Activated CD4-positive, alpha-beta T cell treated with anti-CD3 and anti-CD28 coated beads for 36 hours (primary cell): ENCODE measurements around the gene CITED4. TPM values are rescaled to one million over a fixed set of nuclear protein-coding genes. Genes with fewer than 3 reads are reported as not detected.
A peak's percentile ranks its signal among the peaks of the same experiment; 100 is the strongest.

Source experiments
- ATAC-seq: fragments of 200-7000 bp; cut with Tn5 transposase; one replicate; pipeline ENCODE4 v1.10.0; 2021; ENCODE audit warnings: mild to moderate bottlenecking, moderate library complexity
- CTCF ChIA-PET: fragments of 350-600 bp; sonication (Branson Sonifier 250); formaldehyde crosslinking; loops from one replicate; lab custom pipeline; 2021; ENCODE audit warnings: antibody characterized with exemption; lab: Charles Lee
- POLR2A ChIA-PET: fragments of 350-600 bp; sonication (Branson Sonifier 250); formaldehyde crosslinking; loops from one replicate; lab custom pipeline; 2021; ENCODE audit warnings: antibody characterized with exemption, inconsistent platforms; lab: Charles Lee
- DNase-seq: peaks from one replicate; pipeline ENCODE4 v3.0.0-alpha.2; 2020
- H3K27ac Mint-ChIP-seq: one replicate; pipeline ENCODE4 v1.8.0; 2021; ENCODE audit warnings: mixed read lengths
- H3K27me3 Mint-ChIP-seq: one replicate; pipeline ENCODE4 v1.8.0; 2021; ENCODE audit warnings: mixed read lengths
- H3K36me3 Mint-ChIP-seq: one replicate; pipeline ENCODE4 v1.8.0; 2021; ENCODE audit warnings: low read depth, mixed read lengths
- H3K4me1 Mint-ChIP-seq: one replicate; pipeline ENCODE4 v1.8.0; 2021; ENCODE audit warnings: mixed read lengths
- H3K4me3 Mint-ChIP-seq: one replicate; pipeline ENCODE4 v1.8.0; 2021; ENCODE audit warnings: mild to moderate bottlenecking, moderate library complexity, mixed read lengths
- H3K9me3 Mint-ChIP-seq: one replicate; pipeline ENCODE4 v1.8.0; 2021; ENCODE audit warnings: low read depth, mixed read lengths
- intact Hi-C, 2 experiments: fragments of 100-400 bp; cut with DNase I in 1 of 2; cut with micrococcal nuclease in 1 of 2; formaldehyde crosslinking; loops; one replicate each; pipeline versions ENCODE4 v1.14.2 to v1.15.1; 2022 to 2024; cut with DNase I, micrococcal nuclease
- total RNA-seq, 2 experiments: library from RNA; stranded (reverse); gene quantifications; one replicate each; pipeline ENCODE4 v1.2.3, GENCODE V29; 2021

CITED4 gene
- total RNA-seq, 2 experiments from 2014 or later, result 1.6 to 3.0 TPM

DNA sequence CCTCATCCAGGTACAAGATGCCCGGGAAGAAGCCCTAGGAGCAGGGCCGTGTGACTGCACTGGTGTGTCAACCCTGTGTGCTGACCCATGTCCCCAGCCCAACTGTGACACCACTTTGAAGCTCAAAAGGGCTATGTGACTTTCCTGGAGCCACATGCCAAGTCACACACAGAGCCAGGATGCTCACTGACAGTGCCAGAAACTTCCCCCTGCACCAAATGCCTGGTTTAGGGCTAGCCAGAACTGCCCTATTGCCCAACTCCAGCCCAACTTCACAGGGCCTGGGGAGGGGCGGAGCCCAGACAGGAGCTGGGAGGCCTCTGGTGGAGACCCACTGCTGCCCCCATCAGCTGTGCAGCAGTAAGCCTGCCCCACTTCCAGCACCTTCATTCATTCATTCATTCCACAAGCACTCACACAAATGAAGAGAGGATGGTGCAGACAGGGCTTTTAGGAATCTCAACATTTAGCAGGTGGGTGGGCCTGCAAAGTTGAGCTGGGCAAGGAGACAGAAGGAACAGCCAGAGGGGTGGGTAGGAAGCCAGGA, 41.8 kb downstream of the CITED4 start:
- H3K4me1 Mint-ChIP-seq, result peaks cover 23% of the 10 kb centered on the region
- H3K27me3 Mint-ChIP-seq, result no peaks in the 10 kb centered on the region
- DNase-seq, result no peak
- H3K27ac Mint-ChIP-seq, result no peak overlapping the region
- POLR2A ChIA-PET, result no interaction called here
- H3K9me3 Mint-ChIP-seq, result no peaks in the 10 kb centered on the region
- CTCF ChIA-PET, result interaction anchor here (0.6 to 1.1 kb wide), 5 partner anchors 15 to 539 kb away, joined by 3 read pairs; no protein-coding TSS in a partner anchor
- no peaks in the 10 kb centered on the region for H3K36me3 Mint-ChIP-seq
- no peak for ATAC-seq
- intact Hi-C loops, result no loop called here
- no peak overlapping the region for H3K4me3 Mint-ChIP-seq

DNA sequence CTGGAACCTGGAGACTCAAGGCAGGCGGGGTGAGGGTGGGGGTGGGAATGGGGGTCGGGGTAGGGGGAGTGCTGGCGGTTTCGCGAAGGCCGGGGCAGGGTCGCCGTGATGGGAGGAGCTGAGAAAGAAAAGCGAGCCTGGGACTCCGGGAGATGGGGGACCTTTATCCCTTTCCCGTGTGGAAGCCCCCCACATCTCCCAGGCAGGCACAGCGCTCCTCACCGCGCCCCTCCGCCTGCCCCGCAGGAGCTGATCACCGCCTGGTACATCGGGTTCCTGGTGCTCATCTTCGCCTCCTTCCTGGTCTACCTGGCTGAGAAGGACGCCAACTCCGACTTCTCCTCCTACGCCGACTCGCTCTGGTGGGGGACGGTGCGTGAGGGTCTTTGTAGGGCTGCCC, 43.1 kb downstream of the CITED4 start:
- H3K4me1 Mint-ChIP-seq, result peaks cover 17% of the 10 kb centered on the region
- DNase-seq (no peak), ATAC-seq (no peak)
- H3K4me3 Mint-ChIP-seq, result peak overlapping the region; percentile 67
- no peaks in the 10 kb centered on the region for H3K36me3 Mint-ChIP-seq
- no peaks in the 10 kb centered on the region for H3K27me3 Mint-ChIP-seq
- CTCF ChIA-PET, result no interaction called here
- H3K27ac Mint-ChIP-seq, result no peak overlapping the region
- intact Hi-C loops, result no loop called here
- POLR2A ChIA-PET, result no interaction called here
- H3K9me3 Mint-ChIP-seq, result no peaks in the 10 kb centered on the region

DNA sequence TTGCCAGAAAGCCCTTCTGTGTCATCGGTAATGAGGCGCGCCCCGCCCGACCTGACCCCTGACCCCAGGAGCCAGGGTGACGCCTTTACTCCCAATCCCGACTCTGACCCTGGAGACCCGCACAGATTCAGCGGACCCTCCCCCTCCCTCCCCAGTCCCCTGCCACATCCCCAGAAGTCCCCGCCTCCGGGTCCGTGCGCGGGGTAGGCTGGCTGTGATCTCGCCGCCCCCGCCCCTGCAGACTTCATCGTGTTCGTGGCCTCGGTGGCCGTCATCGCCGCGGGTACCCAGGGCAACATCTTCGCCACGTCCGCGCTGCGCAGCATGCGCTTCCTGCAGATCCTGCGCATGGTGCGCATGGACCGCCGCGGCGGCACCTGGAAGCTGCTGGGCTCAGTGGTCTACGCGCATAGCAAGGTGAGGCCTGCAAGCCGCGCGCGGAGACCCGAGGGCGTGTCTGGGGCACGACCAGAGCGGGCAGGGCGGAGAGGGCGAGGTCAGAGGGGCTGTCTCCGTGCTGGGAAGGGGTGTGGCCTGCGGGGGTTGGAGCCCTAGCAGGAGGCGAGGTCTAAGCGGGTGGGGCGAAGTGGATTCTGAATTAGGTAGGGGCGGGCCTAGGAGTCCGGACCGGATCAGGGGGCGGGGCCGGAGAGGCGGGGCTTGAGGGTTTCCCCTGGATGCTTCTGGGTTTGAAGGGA, 43.8 kb downstream of the CITED4 start:
- Mint-ChIP-seq H3K36me3 (no peaks in the 10 kb centered on the region), H3K27me3 (no peaks in the 10 kb centered on the region), H3K4me1 (peaks cover 17% of the 10 kb centered on the region), H3K27ac (peak overlapping the region; percentile 37), H3K4me3 (peak overlapping the region; percentile 67), H3K9me3 (no peaks in the 10 kb centered on the region)
- intact Hi-C loops, result loop anchor here (1.0 kb wide), 2 partner anchors 16 to 44 kb away; partner anchors contain the start of gene CITED4 (in 2 of the 2)
- DNase-seq (peak; percentile 93), ATAC-seq (peak; percentile 99)
- ChIA-PET POLR2A (no interaction called here), CTCF (no interaction called here)

DNA sequence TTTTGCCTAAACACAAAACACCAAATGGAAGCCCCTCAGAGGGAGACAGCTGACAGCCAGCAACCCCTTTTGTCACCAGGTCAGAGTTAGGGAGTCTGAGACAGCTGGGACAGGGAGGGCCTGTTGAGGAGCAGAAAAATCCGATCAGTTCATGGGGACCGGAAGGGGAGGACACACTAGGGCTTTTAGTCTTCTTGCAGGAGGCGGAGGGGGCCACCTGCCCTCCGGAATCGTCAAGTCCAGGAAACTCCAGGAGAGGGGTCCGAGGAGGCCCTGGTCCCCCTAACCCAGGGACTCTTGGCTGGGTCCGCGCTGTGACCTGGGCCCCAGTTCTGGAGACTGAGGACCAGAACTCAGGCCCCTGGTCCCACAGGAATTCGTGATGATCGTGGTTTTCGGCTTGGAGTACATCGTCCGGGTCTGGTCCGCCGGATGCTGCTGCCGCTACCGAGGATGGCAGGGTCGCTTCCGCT, 44.3 kb downstream of the CITED4 start:
- ATAC-seq, result no peak
- H3K27ac Mint-ChIP-seq, result peak overlapping the region; percentile 37
- no peaks in the 10 kb centered on the region for H3K9me3 Mint-ChIP-seq
- H3K4me3 Mint-ChIP-seq, result peak overlapping the region; percentile 67
- CTCF ChIA-PET, result no interaction called here
- intact Hi-C loops, result loop anchor here (1.0 kb wide), 2 partner anchors 16 to 44 kb away; partner anchors contain the start of gene CITED4 (in 2 of the 2)
- H3K27me3 Mint-ChIP-seq, result no peaks in the 10 kb centered on the region
- POLR2A ChIA-PET, result no interaction called here
- H3K4me1 Mint-ChIP-seq, result peaks cover 17% of the 10 kb centered on the region
- H3K36me3 Mint-ChIP-seq, result no peaks in the 10 kb centered on the region
- DNase-seq, result no peak

DNA sequence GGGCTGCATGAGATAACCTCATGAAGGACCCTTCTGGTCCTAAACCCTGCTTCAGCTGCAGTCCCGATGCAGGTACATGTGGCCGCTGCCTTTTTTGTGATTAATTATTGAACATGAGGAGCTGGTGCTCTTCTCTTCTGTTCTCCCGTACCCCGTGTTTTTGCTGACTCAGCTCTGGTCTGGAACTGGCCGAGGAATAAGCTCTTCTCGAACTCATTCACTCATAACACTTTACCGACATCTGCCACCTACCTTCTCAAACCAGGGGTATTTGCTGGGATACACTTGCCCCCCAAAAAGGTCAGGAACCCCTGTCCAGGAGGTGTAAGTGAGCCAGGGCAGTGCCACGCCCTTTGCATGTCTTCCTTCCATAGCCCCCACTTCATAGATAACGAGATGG, 46.7 kb downstream of the CITED4 start:
- no peak for ATAC-seq
- no peaks in the 10 kb centered on the region for H3K36me3 Mint-ChIP-seq
- DNase-seq, result no peak
- H3K27me3 Mint-ChIP-seq, result no peaks in the 10 kb centered on the region
- H3K9me3 Mint-ChIP-seq, result no peaks in the 10 kb centered on the region
- CTCF ChIA-PET, result interaction anchor here (0.7 to 1.8 kb wide), 3 partner anchors 18 to 144 kb away, joined by 3 to 6 read pairs (median 4); no protein-coding TSS in a partner anchor
- POLR2A ChIA-PET, result no interaction called here
- intact Hi-C loops, result no loop called here
- H3K4me1 Mint-ChIP-seq, result peaks cover 18% of the 10 kb centered on the region
- H3K4me3 Mint-ChIP-seq, result no peak overlapping the region
- no peak overlapping the region for H3K27ac Mint-ChIP-seq

Other genes with a start within 250 kb of the CITED4 start
- 1 to 10 TPM; 2.7 TPM for gene RIMS3, start 196.7 kb downstream of the CITED4 start, total RNA-seq
- 10 to 100 TPM; 53.6 to 85.4 TPM for gene NFYC, start 170.7 kb downstream of the CITED4 start, total RNA-seq
- gene KCNQ4, start 78.6 kb downstream of the CITED4 start, total RNA-seq, result under 1 TPM; 0.43 to 0.58 TPM
- 100 to 1,000 TPM in 1 of 2 experiments, 10 to 100 TPM in 1; 89.5 to 106 TPM for gene CTPS1, start 117.3 kb upstream of the CITED4 start, total RNA-seq
- gene SLFNL1, start 159.4 kb upstream of the CITED4 start, total RNA-seq, result under 1 TPM; 0.14 TPM